Vagina (tissue), 2 donors: Measurements from ENCODE around the gene NUP54.

Source experiments
- POLR2A ChIP-seq, 2 donors: fragments of 450-650 bp; IDR thresholded peaks; one replicate each; pipeline ENCODE4 v1.6.1; 2017; ENCODE audit warnings: antibody characterized with exemption in 2 of 2, mild to moderate bottlenecking in 2 of 2, moderate library complexity in 2 of 2
- POLR2AphosphoS5 ChIP-seq, 2 donors: sonication (generic); formaldehyde crosslinking; IDR thresholded peaks; one replicate each; pipeline ENCODE4 v1.9.0; 2017; ENCODE audit warnings: antibody characterized with exemption in 2 of 2, mild to moderate bottlenecking in 2 of 2, low read depth in 1 of 2; ENCODE audit not compliant: insufficient read depth in 1 of 2
- TF ChIP-seq, protein P1 (sequence below), 3 experiments: fragments of 450-650 bp in 2 of 3; fragments of 200-600 bp in 1 of 3; sonication (generic) in 1 of 3; IDR thresholded peaks; one replicate each; pipeline ENCODE4 v1.5.1; 2017 to 2019; ENCODE audit warnings: antibody characterized with exemption in 3 of 3, mild to moderate bottlenecking in 2 of 3, moderate library complexity in 2 of 3

- TF ChIP-seq, protein P1, sequence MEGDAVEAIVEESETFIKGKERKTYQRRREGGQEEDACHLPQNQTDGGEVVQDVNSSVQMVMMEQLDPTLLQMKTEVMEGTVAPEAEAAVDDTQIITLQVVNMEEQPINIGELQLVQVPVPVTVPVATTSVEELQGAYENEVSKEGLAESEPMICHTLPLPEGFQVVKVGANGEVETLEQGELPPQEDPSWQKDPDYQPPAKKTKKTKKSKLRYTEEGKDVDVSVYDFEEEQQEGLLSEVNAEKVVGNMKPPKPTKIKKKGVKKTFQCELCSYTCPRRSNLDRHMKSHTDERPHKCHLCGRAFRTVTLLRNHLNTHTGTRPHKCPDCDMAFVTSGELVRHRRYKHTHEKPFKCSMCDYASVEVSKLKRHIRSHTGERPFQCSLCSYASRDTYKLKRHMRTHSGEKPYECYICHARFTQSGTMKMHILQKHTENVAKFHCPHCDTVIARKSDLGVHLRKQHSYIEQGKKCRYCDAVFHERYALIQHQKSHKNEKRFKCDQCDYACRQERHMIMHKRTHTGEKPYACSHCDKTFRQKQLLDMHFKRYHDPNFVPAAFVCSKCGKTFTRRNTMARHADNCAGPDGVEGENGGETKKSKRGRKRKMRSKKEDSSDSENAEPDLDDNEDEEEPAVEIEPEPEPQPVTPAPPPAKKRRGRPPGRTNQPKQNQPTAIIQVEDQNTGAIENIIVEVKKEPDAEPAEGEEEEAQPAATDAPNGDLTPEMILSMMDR (IDR thresholded peaks at IDR 0.05): no peak
- TF ChIP-seq POLR2A (IDR thresholded peaks at IDR 0.05) (no peak), POLR2AphosphoS5 (IDR thresholded peaks at IDR 0.05; ENCODE audit: insufficient read depth in 1 of 2, low read depth in 1 of 2) (no peak)
Observed at GRCh38 chr4:76074993-76075600, 73.1 kb downstream of the NUP54 start.
